KBM-7 (cell line): ENCODE results near the gene RAB21.

Source experiments
- DNase-seq: peaks from one replicate; pipeline ENCODE4 v3.0.0-alpha.2; 2015
- in situ Hi-C: fragments of 300-500 bp; cut with MboI; formaldehyde crosslinking; loops from 2 replicates; pipeline ENCODE4 v1.14.3; 2020; ENCODE audit warnings: low sequenced_read_pairs, low pct_unique_long_range_greater_than_20kb, mixed read lengths

RAB21 gene, protein sequence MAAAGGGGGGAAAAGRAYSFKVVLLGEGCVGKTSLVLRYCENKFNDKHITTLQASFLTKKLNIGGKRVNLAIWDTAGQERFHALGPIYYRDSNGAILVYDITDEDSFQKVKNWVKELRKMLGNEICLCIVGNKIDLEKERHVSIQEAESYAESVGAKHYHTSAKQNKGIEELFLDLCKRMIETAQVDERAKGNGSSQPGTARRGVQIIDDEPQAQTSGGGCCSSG

DNA sequence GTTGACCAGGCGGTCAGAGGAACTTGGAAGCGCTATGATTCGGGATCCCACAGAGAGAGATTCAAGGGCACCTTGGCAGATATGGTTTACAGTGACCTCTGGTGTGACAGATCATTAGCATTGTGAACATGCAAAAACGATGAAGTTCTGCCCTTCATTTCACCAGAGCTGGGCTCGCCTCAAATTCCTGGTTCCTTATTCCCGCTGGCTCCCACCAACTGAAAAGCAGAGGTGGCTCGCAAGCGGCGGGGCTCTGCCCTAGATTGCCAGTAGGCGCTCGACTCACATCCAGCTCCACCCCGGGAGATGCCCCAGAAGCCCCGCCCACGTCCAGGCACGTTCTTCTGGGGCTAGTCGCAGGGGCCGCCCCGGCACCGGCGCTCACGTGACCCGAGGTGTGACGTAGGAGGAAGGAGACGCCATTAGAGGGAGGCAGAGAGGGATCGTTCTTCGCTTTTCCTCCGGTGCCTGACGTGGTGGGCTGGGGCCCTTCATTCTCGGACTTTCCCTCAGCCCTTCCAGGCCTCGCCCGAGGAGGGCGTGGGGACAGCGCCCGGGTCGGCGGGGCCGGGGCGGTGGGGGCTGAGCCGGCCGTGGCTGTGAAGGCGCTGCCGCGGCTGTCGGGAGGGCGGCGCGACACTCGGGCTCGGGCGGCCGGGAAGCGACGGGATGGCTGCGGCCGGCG is at the start of gene RAB21:
RAB21 (plus strand) TSS at position 403 of the 685 bp plus-strand sequence; CDS start at position 670, 267 bp downstream.
- peak; percentile 95 for DNase-seq
- in situ Hi-C loops = no loop called here

DNA sequence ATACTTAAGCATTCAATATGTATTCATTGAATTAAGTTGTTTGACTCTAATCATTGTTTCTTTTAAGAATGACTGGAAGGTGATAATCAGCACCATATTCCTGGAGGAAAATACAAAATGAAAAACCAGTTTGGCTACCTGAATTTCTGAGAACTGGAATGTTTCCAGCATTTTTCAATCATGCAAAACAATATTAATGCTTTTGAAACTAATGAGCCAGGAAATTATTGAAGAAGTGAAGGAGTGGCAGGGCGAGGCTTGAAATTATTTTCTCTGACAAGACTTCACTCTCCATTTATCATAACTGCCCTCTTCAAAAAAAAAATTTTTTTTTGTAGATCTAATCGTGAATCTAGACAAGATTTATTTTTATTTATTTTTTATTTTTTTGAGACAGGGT is 49.7 kb upstream of the RAB21 start:
- no peak for DNase-seq
- in situ Hi-C loops = no loop called here

DNA sequence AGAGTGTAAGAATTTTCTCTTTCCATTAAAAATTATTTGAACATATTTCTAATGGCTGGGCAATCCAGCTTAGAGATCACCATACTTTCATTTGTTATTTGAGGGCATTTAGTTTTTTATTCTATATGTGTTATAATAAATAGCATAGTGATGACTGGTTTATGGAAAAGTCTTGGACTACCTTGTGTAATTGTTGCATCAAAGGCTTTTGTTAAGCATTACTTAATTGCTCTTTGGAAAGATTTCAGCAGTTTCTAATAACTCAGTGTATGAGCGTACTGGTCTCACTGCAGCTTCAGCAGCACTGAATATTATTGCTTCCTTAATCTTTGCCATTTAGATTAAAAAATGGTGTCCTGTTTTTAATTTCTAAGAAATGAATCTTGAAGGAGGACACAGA is 46.0 kb upstream of the RAB21 start:
- in situ Hi-C loops = no loop called here

DNA sequence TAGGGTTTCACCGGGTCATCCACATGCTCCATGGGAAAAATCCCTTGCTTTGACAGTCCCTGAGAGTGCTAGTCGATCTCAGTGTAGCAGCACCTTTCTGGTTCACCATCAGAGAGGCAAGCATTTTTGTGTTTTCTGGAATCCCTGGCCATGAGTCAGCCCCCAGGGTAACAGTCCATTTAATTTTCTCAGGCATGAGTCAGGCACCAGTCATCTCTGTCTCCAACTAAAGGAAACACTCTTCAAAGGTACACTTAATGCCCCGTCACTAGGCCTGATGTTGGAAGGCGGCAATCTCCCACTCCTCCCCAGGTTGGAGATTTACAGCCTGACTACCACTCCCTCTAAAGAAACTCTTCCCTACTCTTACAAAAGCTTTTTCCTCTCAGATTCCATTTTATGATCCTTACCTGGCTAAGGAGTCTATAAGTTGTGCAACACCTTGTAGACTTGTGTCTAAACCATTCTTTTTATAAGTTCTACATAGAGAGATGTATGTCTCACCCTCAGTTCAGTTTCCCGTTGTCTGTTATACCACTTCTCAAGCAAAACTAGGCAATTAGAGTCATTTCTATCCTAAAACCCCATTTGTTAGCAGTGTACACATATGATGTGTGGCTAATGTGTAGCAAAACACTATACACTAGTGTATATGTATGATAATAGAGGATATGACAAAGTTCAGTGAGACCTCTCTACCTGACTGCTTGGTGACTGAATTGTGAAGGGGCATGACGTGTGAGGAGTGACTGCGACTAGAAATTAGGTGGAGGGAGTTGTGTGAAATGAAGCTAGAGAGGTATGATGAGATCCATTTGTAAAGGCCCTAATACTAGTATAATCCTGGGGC is 44.2 kb upstream of the RAB21 start:
- in situ Hi-C loops = no loop called here
- no peak for DNase-seq

More for the DNA sequence above, 46.0 kb upstream of the RAB21 start:
- DNase-seq = no peak

DNA sequence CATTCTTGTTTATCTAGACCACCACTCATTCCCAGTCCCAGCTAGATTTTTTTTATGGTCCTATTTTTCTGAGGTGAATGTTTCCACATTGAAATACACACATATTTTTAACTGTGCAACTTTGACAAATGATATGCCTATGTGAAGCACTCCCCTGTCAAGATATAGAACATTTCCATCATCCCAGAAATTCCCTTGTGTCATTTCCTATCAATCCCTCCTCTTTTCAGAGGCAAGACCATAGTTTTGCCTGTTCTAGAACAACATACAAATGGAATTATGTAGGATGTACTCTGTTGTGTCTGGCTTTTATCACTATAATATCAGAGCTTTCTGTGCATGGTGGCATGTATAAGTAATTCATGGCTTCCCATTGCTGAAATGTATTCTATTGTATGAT is 36.1 kb upstream of the RAB21 start:
- DNase-seq = no peak
- in situ Hi-C loops = no loop called here

DNA sequence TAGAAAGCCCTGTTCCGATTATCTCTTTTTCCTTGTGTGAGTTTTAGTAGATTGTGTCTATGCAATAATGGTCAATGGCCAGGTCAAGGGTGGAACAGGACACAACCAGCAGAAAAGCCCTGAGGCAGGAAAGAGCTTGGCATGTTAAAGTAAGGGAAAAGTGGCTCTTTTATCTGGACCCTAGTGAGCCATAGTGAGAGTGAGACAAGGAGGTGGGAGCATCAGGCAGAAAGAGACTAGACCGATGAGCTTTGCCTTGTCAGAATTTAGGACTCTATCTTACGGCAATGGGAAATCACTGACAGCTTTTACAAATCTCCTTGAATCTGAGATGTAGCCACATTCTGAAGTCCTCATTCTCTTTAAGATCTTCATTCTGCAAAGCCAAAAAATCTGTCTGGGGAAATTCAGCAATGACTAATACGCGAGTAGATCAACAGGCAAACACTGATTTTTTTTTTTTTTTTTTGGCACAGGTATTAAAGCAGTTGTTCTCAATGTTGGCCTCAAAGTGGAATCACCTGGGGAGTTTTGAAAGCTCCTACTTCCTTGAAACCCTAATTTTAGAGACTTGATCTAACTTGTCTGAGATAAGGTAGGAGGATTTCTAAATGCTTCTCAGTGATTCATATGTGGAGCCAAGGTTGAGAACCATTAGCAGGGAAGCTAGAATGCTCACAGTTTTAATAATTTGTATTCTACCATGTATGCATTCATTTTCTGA is 34.9 kb upstream of the RAB21 start:
- DNase-seq = no peak
- in situ Hi-C loops = no loop called here

DNA sequence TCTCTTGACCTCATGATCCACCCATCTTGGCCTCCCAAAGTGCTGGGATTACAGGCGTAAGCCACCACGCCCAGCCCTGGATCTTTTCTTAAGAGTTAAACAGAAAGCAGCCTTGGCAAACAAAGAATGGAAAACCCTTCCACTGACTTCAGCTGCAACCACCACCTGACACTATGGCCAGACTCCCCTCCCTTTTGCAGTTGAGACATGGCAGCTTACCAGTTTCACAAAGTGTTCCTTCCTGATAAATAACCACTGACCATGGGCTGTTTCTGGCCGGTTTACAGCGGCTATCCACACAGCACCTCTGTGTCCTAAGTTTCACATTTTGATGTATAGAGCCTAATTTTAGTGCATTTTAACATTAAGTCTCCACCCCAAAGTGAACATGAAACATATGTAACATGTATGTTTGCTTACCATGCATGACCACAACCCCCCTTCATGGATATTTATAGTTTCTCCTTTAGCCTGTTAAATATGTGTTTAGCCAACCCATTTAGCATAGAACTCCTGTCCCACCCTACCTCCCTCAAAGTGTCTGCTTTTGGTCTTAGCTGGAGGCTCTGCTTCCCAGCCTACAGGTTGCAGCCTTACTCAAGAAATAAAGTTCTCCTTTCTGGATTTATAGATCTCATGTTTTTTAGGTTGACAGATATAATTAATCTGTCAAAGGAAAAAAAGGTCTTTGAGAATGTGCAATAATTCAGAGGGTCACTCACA is 32.7 kb upstream of the RAB21 start:
- DNase-seq = no peak
- in situ Hi-C loops = no loop called here

DNA sequence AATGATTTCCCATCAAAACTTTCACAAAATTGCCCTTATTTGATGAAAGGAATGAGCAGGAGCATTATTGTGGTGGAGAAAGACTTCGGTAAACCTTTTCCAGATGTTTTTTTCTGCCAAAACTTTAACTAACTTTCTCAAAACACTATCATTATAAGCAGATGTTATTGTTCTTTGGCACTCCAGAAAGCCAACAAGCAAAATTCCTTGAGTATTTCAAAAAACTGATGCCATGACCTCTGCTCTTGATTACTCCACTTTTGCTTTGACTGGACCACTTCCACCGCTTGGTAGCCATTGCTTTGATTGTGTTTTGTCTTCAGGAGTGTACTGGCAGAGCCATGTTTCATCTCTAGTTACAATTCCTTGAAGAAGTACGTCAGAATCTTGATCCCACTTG is 29.7 kb upstream of the RAB21 start:
- in situ Hi-C loops = loop anchor here (25.0 kb wide), 1 partner anchor 313 kb away; no protein-coding TSS in a partner anchor
- no peak for DNase-seq

DNA sequence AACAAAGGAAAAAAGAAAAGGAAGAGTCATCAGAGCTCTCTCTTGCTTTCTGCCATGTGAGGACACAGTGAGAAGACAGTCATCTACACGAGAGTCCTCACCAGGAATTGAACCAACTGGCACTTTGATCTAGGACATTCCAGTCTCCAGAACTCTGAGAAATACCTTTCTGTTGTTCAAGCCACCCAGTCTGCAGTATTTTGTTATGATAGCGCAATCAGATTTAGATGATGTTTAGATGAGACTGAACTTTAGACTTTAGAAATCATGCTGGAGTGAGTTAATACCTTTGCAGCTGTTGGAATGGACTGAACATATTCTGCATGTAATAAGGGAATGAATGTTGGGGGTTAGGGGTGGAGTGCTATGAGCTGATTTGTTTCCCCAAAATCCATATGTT is 28.1 kb upstream of the RAB21 start:
- no peak for DNase-seq
- in situ Hi-C loops = loop anchor here (25.0 kb wide), 1 partner anchor 314 kb away; no protein-coding TSS in a partner anchor

DNA sequence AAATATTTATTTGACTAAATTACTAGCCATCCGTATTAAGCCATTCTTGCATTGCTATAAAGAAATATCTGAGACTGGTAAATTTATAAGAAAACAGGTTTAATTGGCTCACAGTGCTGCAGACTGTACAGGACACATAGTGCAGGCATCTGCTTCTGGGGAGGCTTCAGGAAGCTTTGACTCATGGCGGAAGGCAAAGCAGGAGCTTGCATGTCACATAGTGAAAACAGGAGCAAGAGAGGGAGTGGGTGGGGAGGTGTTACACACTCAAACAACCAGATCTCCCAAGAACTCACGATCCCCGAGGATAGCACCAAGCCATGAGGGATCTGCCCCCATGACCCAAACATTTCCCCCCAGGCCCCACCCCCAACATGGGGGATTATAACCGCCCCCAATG is 26.7 kb upstream of the RAB21 start:
- DNase-seq = no peak
- in situ Hi-C loops = loop anchor here (25.0 kb wide), 1 partner anchor 316 kb away; no protein-coding TSS in a partner anchor

DNA sequence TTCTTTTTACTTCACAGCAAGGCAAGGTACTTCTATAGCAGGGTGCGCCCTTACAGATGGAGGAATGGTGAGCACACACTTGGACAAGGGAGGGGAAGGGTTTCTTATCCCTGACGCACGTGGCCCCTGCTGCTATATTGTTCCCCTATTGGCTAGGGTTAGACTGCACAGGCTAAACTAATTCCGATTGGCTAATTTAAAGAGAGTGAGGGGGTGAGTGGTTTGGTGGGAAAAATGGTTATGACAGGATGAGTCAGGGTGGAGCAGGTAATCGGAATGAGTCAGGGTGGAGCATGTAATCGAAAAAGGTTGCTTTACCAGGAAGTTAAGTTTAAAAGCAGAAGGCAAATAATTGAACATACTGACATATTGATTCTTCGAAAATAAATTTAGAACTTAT is 23.7 kb upstream of the RAB21 start:
- no peak for DNase-seq
- in situ Hi-C loops = loop anchor here (25.0 kb wide), 1 partner anchor 319 kb away; no protein-coding TSS in a partner anchor

DNA sequence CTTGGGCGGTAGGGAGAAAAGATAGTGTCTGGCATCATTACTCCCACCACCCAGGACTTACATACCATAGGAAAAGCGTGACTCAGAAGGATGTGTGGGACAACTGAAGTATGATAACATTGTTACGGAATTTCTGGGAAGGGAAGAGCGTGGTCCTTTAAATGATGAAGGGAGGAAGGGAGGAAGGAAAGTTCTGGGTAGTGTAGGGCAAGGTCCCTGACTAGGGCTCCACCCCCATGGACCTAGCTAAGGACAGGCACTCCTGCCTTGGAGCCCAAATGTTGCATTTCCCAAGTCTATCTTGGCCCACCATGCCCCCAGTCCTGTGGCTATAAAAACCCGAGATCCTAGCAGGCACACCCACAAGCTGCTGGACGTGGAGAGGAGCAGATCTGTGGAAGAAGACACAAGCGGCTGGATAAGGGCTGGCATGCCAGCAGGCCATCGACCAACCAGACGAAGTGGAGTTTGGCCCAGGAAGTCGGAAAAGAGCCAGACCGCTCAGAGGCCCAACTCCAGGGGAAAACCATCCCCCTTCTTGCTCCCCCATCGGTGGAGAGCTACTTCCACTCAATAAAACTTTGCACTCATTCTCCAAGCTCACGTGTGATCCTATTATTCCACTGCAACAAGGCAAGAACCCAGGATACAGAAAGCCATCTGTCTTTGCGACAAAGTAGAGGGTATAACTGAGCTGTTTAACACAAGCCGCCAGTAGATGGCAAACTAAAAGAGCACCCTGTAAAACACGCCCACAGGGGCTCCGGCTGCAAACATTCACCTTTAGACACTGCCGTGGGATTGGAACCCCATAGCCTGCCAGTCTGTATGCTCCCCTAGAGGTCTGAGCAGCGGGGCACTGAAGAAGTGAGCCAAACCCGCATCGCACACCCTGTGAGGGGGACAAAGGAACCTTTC is 23.0 kb upstream of the RAB21 start:
- DNase-seq = no peak
- in situ Hi-C loops = loop anchor here (25.0 kb wide), 1 partner anchor 319 kb away; no protein-coding TSS in a partner anchor

DNA sequence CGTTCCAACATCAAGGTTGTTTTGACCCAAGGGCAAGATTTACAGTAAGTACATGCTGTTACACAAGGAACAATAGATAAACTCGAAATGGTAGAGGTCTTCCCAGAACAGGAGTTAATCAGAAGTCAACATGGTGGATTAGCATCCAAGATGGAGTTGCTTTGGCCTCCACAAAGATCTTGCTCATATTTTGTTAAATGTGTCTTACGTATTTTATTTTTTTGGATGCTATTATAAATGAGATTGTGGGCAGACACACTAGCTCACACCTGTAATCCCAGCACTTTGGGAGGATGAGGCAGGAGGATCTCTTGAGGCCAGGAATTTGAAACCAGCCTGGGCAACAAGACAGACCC is 22.3 kb upstream of the RAB21 start:
- no peak for DNase-seq
- in situ Hi-C loops = loop anchor here (25.0 kb wide), 1 partner anchor 320 kb away; no protein-coding TSS in a partner anchor

DNA sequence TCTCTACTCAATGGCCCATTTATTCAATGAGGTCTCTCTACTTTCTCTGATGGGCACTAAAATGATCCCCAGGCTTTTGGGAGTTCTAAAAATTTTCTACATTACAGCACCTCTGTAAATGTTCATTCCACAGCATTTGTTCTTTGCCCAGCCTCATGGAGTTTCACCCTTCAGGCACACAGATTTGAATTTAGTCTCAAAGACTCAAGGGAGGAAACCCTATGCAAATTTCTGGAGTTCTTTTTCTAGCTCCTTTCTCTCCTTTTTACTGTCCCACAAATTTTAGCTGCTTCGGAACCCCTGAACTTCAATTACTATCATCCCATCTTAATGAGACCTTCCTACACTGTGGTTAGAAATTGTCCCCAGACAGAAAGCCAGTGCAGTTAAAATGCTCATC is 17.5 kb upstream of the RAB21 start:
- in situ Hi-C loops = loop anchor here (25.0 kb wide), 1 partner anchor 325 kb away; no protein-coding TSS in a partner anchor
- DNase-seq = no peak

DNA sequence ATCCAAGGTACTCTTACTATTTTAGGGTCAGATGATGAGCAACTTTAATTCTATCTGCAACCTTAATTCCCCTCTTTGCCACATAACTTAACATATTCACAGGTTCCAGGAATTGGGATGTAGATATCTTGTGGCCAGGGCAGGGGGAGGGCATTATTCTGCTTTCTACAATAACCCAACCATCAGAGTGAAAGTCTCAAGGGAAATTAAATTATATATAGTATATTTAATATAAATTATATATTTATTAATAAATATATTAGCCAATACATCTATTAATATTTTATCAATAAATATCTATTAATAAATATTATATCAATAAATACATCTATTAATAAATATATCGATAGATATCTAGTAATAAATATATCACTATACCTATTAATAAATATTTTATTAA is 11.7 kb upstream of the RAB21 start:
- no peak for DNase-seq
- in situ Hi-C loops = loop anchor here (25.0 kb wide), 1 partner anchor 331 kb away; no protein-coding TSS in a partner anchor

DNA sequence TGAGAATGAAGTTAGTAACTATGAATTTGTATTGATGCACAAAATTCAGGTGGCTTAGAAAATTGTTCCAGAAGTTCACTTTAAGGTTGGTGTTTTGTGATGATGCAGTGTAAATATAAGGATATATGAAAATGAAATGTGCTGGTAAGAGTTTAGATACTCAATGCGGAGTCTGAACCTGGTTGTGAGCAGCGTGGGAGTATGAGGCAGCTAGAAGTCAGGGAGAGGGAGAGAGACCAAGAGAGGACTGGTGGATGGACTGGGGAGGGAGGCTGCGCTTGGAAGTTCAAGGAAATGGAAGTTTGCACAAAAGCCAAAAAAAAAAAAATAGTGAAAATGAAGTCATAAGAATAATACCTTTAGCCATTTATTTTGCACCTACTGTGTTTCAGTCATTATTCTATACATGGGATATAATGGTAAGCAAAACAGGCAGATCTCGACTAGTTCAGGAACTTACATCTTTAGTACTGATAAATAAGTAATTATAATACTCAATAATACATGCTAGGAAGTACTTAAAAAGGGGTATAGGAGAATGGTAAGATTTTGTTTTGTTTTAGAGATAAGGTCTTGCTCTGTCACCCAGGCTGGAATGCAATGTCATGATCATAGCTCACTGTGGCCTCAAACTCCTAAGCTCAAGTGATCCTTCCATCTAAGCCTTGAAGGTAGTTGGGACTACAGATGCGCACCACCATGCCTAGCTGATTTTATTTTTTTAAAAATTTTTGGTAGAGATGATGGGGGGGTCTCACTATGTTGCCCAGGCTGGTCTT is 10.0 kb upstream of the RAB21 start:
- DNase-seq = no peak
- in situ Hi-C loops = loop anchor here (25.0 kb wide), 1 partner anchor 332 kb away; no protein-coding TSS in a partner anchor
